ENCODE data around the gene FHIT.
"Not testable (repeated sequence)": the region's sequence is repeated elsewhere in the genome, so short reads cannot be mapped to it uniquely, and the experiment has no call there.

The FHIT gene

DNA sequence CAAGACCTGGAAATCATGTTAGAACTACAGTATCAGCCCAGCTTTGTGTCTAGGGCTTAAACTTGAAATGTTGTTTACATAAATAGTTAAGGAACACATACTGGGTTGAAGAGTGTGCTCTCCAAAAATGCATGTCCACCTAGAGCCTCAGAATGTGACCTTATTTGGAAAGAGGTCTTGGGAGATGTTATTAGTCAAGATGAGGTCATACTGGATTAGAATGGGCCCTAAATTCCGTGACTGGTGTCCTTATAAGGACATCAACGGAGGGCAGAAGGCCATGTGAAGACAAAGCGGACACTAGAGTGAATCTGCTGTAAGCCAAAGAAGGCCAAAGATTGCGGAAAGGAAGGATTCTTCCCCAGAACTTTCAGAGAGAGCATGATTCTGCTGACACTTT lies 1442.2 kb downstream of the FHIT start:
- peaks cover 3% of the 10 kb centered on the region for H3K27me3 ChIP-seq (ENCODE audit: control insufficient read depth, insufficient read depth, low read length)
- no peaks in the 10 kb centered on the region for H3K36me3 ChIP-seq (ENCODE audit: control insufficient read depth, insufficient read depth, low read length)
- no peaks in the 10 kb centered on the region for H3K9me3 ChIP-seq (ENCODE audit: control insufficient read depth, insufficient read depth, low read length)
- no peak overlapping the region for H3K9ac ChIP-seq (ENCODE audit: low read depth, low read length)
- peaks cover 18% of the 10 kb centered on the region for H3K4me1 ChIP-seq (ENCODE audit: control insufficient read depth, insufficient read depth, low read length)
- no peak overlapping the region for H3K4me3 ChIP-seq (ENCODE audit: low read depth, low read length)

DNA sequence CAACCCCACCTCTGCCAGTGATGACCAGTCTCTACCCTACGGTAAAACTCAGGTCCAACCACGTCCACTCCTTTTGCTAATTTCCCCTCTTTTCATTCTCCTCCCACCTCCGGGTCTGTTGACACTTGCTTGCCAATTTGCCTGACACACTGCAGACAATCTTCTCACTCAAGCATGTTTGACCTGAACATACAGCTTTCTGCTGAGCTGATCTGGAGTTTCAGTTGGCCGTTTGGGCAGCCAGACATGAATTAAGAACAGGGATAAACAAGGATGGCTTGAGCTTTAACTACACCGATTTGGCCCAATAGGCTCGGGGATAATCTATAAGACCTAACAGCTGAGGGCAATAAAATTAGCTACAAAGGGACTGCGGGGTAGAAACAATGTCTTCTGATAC lies 1442.8 kb downstream of the FHIT start:
- H3K4me1 ChIP-seq (ENCODE audit: control insufficient read depth, insufficient read depth, low read length) = peaks cover 18% of the 10 kb centered on the region
- no peak overlapping the region for H3K9ac ChIP-seq (ENCODE audit: low read depth, low read length)

DNA sequence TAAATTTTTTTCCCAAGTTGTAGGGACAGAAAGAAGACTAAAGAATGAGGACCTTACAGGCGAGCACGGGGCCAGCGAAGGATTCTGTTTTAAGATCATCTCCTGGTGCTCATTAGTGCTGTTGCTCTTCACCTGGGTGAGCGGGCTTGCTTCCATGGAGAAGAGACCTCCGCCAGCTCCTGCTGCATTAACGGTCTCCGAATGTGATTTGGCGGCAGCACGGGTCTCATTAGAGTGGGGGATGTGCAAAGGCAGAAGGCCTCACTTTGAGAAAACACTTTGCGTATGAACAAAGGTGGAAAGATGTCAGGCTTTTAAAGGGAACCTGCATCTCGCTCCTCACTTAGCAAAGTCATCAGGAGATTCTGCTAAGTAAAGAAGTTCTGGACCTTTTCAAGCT lies 1448.0 kb downstream of the FHIT start:
- Histone ChIP-seq H3K4me1 (ENCODE audit: control insufficient read depth, insufficient read depth, low read length) (peaks cover 9% of the 10 kb centered on the region), H3K9ac (ENCODE audit: low read depth, low read length) (no peak overlapping the region), H3K9me3 (ENCODE audit: control insufficient read depth, insufficient read depth, low read length) (no peaks in the 10 kb centered on the region), H3K36me3 (ENCODE audit: control insufficient read depth, insufficient read depth, low read length) (no peaks in the 10 kb centered on the region), H3K27me3 (ENCODE audit: control insufficient read depth, insufficient read depth, low read length) (no peaks in the 10 kb centered on the region), H3K4me3 (ENCODE audit: low read depth, low read length) (no peak overlapping the region)

More for the DNA sequence above, 1442.8 kb downstream of the FHIT start:
- Histone ChIP-seq H3K36me3 (ENCODE audit: control insufficient read depth, insufficient read depth, low read length) (no peaks in the 10 kb centered on the region), H3K27me3 (ENCODE audit: control insufficient read depth, insufficient read depth, low read length) (peaks cover 3% of the 10 kb centered on the region), H3K4me3 (ENCODE audit: low read depth, low read length) (no peak overlapping the region), H3K9me3 (ENCODE audit: control insufficient read depth, insufficient read depth, low read length) (no peaks in the 10 kb centered on the region)

DNA sequence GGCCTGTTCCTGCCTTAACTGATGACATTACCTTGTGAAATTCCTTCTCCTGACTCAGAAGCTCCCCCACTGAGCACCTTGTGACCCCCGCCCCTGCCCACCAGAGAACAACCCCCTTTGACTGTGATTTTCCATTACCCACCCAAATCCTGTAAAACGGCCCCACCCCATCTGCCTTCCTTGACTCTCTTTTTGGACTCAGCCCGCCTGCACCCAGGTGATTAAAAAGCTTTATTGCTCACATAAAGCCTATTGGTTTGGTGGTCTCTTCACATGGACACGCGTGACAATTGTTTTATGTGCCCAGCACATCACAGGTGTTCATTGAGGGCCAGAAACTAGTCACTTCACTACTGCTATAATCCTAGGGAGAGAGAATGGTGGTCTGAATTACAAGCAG lies 1448.8 kb downstream of the FHIT start:
- not testable (repeated sequence) for H3K9me3 ChIP-seq (ENCODE audit: control insufficient read depth, insufficient read depth, low read length); H3K4me3 ChIP-seq (ENCODE audit: low read depth, low read length); H3K4me1 ChIP-seq (ENCODE audit: control insufficient read depth, insufficient read depth, low read length); H3K27me3 ChIP-seq (ENCODE audit: control insufficient read depth, insufficient read depth, low read length); H3K36me3 ChIP-seq (ENCODE audit: control insufficient read depth, insufficient read depth, low read length); H3K9ac ChIP-seq (ENCODE audit: low read depth, low read length)

DNA sequence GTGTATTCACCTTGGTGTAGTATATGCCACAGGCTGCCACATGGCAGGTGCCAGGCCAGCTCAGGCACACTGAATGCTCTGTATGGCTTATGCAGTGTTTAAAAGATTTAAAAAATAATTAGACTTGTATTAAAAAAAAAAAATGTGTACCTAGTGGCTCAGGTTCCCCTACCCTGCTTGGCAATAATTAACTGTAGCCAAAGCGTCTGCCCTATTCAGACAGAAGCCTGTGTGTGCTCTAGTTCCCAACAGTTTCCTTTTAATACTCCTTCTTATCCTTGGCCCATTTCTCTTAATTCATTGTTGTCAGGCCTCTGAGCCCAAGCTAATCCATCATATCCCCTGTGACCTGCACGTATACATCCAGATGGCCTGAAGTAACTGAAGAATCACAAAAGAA lies 1449.2 kb downstream of the FHIT start:
- Histone ChIP-seq H3K36me3 (ENCODE audit: control insufficient read depth, insufficient read depth, low read length) (no peaks in the 10 kb centered on the region), H3K9ac (ENCODE audit: low read depth, low read length) (no peak overlapping the region), H3K4me3 (ENCODE audit: low read depth, low read length) (no peak overlapping the region), H3K27me3 (ENCODE audit: control insufficient read depth, insufficient read depth, low read length) (no peaks in the 10 kb centered on the region), H3K4me1 (ENCODE audit: control insufficient read depth, insufficient read depth, low read length) (peaks cover 9% of the 10 kb centered on the region), H3K9me3 (ENCODE audit: control insufficient read depth, insufficient read depth, low read length) (no peaks in the 10 kb centered on the region)

DNA sequence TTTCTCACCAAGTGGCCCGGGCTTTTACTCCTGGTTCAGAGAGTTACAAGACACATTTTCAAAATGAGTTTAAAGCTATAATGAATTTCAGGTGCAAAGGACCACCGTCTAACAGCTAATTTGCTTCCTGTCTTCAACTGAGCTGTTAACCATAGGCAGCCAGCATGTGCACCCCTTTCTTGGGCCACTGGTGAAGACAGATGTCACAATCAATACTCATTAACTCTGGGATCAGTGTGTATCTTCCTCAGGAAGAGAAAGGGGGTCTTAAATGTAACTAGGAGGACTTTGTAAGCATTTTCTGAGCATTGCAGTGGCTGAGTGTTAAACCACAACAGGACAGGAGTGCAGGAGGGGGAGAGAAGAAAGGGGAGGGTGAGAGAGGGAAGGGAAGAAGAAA lies 1450.8 kb downstream of the FHIT start:
- no peaks in the 10 kb centered on the region for H3K27me3 ChIP-seq (ENCODE audit: control insufficient read depth, insufficient read depth, low read length)
- no peaks in the 10 kb centered on the region for H3K36me3 ChIP-seq (ENCODE audit: control insufficient read depth, insufficient read depth, low read length)
- no peaks in the 10 kb centered on the region for H3K9me3 ChIP-seq (ENCODE audit: control insufficient read depth, insufficient read depth, low read length)
- H3K9ac ChIP-seq (ENCODE audit: low read depth, low read length) = no peak overlapping the region
- peaks cover 9% of the 10 kb centered on the region for H3K4me1 ChIP-seq (ENCODE audit: control insufficient read depth, insufficient read depth, low read length)
- H3K4me3 ChIP-seq (ENCODE audit: low read depth, low read length) = no peak overlapping the region

DNA sequence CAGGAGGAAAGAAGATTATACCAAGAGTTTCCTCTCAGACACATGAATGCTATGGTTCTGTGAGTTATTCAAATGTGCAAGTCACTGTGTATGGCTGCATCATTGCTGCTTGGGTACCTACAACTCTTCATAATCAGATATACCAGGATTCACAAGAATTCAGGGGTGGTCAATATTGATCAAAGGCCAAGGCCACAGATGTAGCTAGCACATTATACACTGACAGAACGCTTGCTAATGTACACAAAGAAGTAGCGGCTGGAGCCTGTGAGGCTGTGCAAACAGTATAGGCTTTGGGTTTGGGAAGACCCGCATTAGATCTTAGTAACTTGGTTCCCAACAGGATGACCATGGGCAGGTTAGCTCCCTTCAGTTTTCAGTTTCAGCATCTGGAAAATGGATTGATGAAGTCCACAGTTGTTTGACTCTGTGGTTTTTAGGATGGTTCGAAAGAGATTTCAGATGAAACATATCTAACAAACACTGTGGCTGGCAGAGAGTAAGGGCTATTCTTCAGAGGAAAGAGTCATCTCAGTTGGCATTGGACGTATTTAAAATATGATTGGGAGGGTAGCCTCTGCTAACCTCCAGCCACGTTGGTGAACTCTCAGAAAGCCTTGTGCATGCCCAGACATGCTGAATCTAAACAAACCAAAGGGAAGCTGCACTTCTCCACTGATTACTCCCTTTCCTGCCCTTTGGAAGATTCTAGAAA lies 1452.7 kb downstream of the FHIT start:
- Histone ChIP-seq H3K9me3 (ENCODE audit: control insufficient read depth, insufficient read depth, low read length) (no peaks in the 10 kb centered on the region), H3K4me3 (ENCODE audit: low read depth, low read length) (no peak overlapping the region), H3K9ac (ENCODE audit: low read depth, low read length) (no peak overlapping the region), H3K27me3 (ENCODE audit: control insufficient read depth, insufficient read depth, low read length) (no peaks in the 10 kb centered on the region), H3K36me3 (ENCODE audit: control insufficient read depth, insufficient read depth, low read length) (no peaks in the 10 kb centered on the region), H3K4me1 (ENCODE audit: control insufficient read depth, insufficient read depth, low read length) (peaks cover 5% of the 10 kb centered on the region)

DNA sequence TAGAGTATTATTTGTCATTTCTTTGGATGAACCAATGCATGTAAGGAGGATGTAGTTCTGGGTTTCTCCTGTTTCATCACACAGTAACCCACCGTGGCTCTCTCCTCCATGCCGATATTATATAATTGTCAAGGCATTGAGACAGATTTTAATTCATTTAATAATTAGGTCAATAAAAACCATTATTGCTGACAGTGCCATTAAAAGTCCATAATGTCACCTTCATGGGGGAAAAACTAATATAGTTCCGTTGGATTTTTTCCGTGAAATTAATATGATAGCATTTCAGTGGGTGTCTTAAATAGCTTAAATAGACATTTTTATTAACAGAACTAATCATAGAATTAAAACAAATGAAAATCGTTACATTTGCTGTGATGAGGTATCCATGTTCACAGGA lies 1453.7 kb downstream of the FHIT start:
- Histone ChIP-seq H3K9me3 (ENCODE audit: control insufficient read depth, insufficient read depth, low read length) (no peaks in the 10 kb centered on the region), H3K4me1 (ENCODE audit: control insufficient read depth, insufficient read depth, low read length) (no peaks in the 10 kb centered on the region), H3K36me3 (ENCODE audit: control insufficient read depth, insufficient read depth, low read length) (no peaks in the 10 kb centered on the region), H3K9ac (ENCODE audit: low read depth, low read length) (no peak overlapping the region), H3K4me3 (ENCODE audit: low read depth, low read length) (no peak overlapping the region), H3K27me3 (ENCODE audit: control insufficient read depth, insufficient read depth, low read length) (no peaks in the 10 kb centered on the region)

DNA sequence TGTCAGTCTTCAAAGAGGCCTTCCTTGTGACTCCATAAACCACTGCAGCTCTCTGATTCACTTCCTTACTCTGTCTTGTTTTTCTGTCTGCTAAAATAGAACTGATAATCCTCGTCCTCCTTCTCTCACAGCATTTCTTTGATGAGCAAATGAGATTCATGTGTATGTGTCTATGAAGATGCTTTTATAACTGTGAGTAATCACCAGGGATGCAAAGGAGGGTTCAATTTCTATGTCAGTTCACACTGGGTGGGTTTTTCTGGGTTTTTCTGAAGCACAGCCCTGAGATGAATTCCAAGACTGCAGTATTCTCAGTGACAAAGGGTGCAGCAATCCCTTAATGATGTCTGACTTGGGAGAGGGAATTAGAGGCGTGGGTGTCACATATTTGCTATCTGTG lies 1454.8 kb downstream of the FHIT start:
- no peaks in the 10 kb centered on the region for H3K9me3 ChIP-seq (ENCODE audit: control insufficient read depth, insufficient read depth, low read length)
- no peak overlapping the region for H3K4me3 ChIP-seq (ENCODE audit: low read depth, low read length)
- no peaks in the 10 kb centered on the region for H3K4me1 ChIP-seq (ENCODE audit: control insufficient read depth, insufficient read depth, low read length)
- no peaks in the 10 kb centered on the region for H3K27me3 ChIP-seq (ENCODE audit: control insufficient read depth, insufficient read depth, low read length)
- no peak overlapping the region for H3K9ac ChIP-seq (ENCODE audit: low read depth, low read length)
- no peaks in the 10 kb centered on the region for H3K36me3 ChIP-seq (ENCODE audit: control insufficient read depth, insufficient read depth, low read length)

DNA sequence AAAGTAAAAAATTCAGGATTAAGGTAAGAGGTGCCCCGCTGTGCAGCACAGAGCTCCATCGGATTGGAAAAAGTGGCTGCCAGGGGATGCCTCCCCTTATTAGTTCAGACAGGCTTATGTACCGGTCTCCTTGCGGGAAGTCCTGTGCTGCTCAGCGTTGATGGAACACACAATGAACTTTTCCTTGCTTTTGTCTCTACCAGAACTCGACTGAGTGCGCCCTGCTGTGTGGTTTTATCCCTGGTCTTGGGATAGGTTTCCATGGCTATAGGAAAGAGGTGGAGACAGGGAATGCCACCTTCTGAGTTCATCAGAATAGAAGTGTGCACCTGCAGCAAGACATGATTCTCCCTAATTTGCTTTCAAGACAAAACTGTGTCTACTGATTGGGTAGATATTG lies 1455.5 kb downstream of the FHIT start:
- Histone ChIP-seq H3K27me3 (ENCODE audit: control insufficient read depth, insufficient read depth, low read length) (no peaks in the 10 kb centered on the region), H3K9ac (ENCODE audit: low read depth, low read length) (no peak overlapping the region), H3K36me3 (ENCODE audit: control insufficient read depth, insufficient read depth, low read length) (no peaks in the 10 kb centered on the region), H3K9me3 (ENCODE audit: control insufficient read depth, insufficient read depth, low read length) (no peaks in the 10 kb centered on the region), H3K4me1 (ENCODE audit: control insufficient read depth, insufficient read depth, low read length) (no peaks in the 10 kb centered on the region), H3K4me3 (ENCODE audit: low read depth, low read length) (no peak overlapping the region)

DNA sequence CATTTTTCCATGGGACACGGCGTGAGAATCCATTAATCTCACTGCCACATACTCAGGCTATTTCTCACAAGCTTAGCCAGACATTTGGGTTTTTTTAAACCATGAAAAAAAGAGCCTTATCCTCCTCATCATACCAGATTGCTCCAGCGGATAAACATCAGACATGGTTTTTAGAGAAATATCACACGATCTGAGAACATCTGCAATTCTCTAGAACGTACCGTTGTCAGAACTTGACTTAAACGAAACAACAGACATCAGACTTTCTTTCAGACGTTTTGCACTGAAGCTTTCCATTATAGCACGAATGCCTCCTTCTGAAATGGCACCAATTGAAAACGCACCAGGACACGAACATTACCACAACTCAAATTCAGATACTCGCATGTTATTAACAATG lies 1457.3 kb downstream of the FHIT start:
- Histone ChIP-seq H3K4me1 (ENCODE audit: control insufficient read depth, insufficient read depth, low read length) (no peaks in the 10 kb centered on the region), H3K36me3 (ENCODE audit: control insufficient read depth, insufficient read depth, low read length) (no peaks in the 10 kb centered on the region), H3K27me3 (ENCODE audit: control insufficient read depth, insufficient read depth, low read length) (no peaks in the 10 kb centered on the region), H3K9me3 (ENCODE audit: control insufficient read depth, insufficient read depth, low read length) (no peaks in the 10 kb centered on the region), H3K4me3 (ENCODE audit: low read depth, low read length) (no peak overlapping the region), H3K9ac (ENCODE audit: low read depth, low read length) (no peak overlapping the region)

DNA sequence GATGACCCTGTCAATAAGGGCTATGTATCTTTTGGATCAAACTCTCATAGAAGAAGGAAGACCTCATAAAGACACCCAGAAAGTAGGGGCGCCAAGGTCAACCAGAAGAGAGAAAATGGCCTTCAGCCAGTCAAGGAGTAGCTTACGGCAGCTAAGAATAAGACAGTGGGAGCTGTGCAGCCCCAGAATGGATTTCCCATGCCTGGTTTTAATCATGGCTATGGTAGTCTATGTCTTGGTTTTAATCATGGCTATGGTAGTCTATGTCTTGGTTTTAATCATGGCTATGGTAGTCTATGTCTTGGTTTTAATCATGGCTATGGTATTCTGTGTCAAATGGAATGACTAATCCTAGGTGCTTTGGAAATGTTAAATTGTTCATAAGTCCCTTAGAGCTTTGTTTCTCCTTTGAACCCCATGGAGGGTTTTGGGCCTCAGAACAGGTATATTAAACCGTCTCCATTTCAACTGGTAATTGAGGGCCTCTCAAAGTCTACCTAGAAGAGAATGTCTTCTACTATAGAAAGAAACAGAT lies 1459.4 kb downstream of the FHIT start:
- no peaks in the 10 kb centered on the region for H3K27me3 ChIP-seq (ENCODE audit: control insufficient read depth, insufficient read depth, low read length)
- H3K4me1 ChIP-seq (ENCODE audit: control insufficient read depth, insufficient read depth, low read length) = no peaks in the 10 kb centered on the region
- no peaks in the 10 kb centered on the region for H3K9me3 ChIP-seq (ENCODE audit: control insufficient read depth, insufficient read depth, low read length)
- no peak overlapping the region for H3K4me3 ChIP-seq (ENCODE audit: low read depth, low read length)
- H3K36me3 ChIP-seq (ENCODE audit: control insufficient read depth, insufficient read depth, low read length) = no peaks in the 10 kb centered on the region
- no peak overlapping the region for H3K9ac ChIP-seq (ENCODE audit: low read depth, low read length)
